GM18507 (cell line): ENCODE results near the gene OR5AU1.
A peak's percentile ranks its signal among the peaks of the same experiment; 100 is the strongest.

Experiments
- DNase-seq: peaks from one replicate; pipeline ENCODE4 v3.0.0; 2011; ENCODE audit warnings: low read depth; ENCODE audit not compliant: insufficient read length; ENCODE audit errors: extremely low spot score
- FAIRE-seq: peaks from 2 replicates; lab custom pipeline; 2011; peaks lifted over from hg19 to GRCh38; lab: Jason Lieb, UNC

The OR5AU1 gene

DNA sequence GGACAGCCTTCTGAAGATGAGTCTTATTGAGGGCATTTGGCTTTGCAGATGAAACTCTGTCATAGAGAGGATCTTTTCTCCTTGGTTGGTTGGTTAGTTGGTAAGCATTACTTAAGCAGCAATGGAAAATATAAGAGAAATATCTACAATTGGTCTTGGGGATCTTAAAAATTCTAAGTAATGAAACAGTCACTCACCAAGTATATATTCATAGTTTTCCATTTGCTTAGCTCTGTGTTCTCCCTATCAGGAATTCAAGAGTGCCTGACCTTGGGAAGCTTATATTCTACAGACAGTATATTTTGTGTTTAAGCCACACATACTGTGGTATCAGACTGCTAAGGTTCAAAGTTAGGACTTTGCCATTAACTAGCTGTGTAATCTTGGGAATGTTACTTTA lies at the start of gene OR5AU1:
Gene OR5AU1, minus strand, starts transcription at position 101 of the 400 bp plus-strand sequence. CDS start 191 bp downstream, outside the sequence.
- no peak for FAIRE-seq
- no peak for DNase-seq

DNA sequence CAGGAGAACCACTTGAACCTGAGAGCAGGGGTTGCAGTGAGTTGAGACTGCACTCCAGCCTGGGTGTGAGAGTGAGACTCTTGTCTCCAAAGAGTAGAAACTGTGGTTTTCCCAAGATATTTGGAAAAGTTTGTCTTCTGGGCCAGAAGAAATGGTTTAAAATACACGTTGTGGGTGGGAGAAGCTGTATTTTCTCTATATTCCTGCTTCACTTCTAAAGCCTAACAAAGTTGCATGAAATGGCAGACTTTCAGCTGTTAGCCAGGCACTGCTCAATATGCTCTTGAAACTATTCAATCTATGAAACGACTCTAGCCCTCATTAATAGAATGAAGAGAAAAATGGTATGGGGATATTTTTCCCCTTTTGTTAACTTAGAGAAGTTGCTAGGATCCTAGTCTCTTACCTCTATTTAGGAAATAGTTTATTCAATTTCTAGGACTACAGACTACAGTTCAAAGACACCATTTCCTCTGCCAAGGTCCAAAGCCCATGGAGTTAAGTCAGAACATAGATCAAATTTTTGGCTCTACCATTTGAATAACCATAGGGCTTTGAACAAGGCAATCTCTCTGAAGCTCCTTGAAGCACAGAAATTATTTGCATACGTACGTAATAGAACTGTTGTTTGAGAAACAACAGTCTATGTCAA lies 49.3 kb upstream of the OR5AU1 start:
- DNase-seq = no peak
- FAIRE-seq = no peak

DNA sequence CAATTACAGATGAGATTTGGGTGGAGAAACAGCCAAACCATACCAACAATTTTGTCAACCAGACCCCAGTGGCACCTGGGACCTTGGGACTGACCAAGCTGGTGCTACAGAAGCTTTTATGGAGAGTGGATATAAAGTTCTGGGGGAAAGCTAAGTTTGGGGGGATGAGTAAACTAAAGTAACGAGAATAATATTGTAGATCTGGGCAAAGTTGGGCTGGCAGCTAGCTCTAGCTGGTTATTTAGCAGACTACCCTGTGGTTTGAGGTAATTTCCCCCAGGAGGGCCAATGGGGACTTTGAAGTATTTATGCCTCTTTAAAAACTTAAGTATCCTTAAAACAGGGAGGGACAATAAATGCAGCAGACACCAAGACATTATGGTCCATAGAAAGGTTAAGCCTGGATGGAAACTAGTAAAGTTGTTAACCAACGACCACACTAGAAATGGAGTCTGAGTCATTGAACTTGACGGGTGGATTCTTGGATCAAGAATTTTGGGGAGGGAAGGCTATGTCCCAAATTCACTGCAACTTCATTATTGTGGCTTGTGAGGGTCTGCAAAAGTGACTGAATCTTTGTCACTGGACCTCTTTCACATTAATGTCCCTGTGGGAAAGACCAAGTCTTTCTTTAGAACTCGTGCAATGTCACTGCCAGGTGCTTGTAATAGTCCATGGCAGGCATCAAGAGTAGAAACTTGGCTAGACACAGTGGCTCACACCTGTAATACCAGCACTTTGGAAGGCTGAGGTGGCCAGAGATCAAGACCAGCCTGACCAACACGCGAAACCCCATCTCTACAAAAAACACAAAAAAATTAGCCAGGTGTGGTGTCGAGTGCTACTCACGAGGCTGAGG lies 48.5 kb upstream of the OR5AU1 start:
- DNase-seq (no peak), FAIRE-seq (no peak)

DNA sequence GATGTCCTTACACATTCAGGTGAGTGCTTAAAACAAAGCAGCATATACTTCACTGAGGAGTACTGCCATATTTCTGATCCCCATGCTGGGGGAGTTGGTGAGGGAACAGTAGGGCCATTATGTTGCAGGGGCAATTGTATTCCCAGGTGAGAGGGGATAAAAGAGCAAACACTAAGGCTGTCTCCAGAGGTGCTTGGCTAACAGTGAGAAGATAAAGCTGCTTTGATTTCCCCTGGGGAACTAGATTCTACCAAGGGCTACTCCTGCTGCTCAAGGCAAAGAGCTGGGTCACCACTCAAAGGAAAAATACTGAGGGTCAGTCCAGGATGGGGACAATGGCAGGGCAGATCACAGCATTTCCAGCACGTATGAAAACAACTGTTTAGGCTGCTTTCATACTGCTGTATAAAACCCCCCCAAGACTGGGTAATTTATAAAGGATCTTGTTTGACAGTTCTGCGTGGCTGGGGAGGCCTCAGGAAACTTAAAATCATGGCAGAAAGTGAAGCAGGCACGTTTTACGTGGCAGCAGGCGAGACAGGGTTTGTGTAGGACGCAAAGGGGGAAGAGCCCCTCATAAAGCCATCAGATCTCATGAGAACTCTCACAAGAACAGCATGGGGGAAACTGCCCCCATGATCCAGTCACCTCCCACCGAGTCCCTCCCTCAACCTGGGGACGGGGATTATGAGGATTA lies 47.8 kb upstream of the OR5AU1 start:
- DNase-seq (no peak), FAIRE-seq (no peak)

DNA sequence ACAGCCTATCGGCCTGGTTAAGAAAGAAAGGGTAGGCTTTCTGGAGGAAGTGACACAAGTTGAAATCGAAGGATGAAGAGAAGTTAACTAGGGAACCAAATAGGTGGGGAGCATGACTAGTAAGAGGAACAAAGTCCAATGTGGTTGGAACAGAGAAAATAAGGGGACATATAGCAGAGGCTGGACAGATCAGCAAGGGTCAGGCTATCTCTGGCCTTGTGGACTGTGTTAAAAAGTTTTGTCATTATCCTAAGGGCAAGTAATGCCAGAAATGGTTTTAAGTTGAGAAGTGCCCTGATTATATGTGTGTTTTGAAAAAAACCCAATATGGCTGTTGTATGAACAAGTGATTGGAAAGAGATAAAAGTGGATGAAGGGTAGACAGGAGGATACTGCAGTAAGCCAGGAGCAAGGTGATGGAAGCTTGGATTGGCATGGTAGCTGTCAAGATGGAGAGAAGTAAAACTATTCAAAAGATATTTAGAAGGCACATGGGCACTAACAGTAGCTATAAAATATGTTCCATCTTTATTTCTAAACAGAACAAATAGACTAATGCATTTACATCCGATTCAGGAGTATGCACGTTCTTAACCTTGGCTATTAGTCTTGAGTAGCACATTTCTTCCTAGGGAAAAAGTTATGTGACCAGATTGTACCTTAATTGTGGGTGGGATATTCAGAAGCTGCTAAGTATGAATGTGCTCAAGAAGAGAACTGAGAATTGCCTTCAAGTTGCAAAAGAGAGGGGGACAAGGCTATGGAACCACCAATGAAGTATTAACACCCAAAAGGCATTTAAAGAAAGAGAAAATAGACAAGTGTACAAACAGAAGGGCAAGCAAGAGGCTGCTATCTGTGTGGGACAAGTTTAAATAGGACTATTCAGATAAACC lies 46.8 kb upstream of the OR5AU1 start:
- DNase-seq = no peak
- no peak for FAIRE-seq

DNA sequence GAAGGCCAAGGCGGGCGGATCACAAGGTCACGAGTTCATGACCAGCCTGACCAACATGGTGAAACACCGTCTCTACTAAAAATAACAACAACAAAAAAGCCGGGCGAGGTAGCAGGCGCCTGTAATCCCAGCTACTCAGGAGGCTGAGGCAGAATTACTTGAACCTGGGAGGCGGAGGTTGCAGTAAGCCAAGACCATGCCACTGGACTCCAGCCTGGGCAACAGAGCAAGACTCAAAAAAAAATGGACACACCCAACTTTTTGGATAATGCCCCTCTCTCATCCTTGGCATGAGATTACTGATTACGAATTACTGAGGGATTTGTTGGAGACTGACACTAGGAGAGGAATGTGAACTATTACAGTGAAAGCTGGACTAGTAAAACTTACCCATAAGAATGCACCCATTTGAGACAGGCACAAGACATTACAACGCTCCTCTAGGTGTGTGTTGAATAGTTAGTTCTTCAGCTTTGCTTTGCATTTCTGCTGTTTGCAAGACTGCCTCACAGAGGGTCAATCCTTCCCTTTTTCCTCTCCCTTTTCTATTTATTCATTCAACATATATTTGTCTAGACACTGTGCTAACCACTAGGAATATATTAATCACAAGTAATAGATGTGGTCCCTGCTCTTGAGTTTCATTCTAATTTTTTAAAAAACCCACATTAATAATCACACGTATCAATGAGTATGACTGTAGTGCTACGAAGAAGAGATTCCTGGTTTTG lies 46.0 kb upstream of the OR5AU1 start:
- no peak for DNase-seq
- FAIRE-seq = peak; percentile 21

DNA sequence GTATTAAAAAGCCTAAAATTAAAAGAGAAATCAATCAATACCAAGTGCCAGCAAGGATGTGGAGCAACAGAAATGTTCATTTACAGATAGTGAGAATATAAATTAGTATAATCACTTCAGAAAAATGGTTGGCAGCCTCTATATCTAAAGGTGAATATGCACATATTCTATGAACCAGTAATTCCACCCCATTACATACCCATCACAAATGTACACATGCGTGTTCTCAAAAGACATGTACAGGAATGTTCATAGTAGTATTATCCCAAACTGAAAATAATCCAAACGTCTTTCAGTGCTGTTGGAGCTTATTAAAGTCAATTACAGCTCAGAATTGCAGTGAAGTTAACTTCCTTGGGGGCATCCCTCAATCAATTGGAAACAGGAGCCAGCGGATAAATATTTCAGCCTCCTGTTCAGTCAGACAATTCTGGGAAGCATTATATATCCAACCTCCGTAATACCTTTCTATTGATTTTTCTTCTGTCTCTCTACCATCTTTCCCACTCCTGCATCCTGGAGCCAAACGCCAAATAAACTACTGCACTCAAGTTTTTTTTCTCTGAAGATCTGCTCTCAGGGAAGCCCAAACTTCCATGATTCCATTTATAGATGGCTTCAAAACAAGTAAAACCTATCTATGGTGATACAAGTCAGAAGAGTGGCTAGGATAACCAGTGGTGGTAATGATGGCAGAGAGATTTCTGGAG lies 45.0 kb upstream of the OR5AU1 start:
- DNase-seq (no peak), FAIRE-seq (no peak)

DNA sequence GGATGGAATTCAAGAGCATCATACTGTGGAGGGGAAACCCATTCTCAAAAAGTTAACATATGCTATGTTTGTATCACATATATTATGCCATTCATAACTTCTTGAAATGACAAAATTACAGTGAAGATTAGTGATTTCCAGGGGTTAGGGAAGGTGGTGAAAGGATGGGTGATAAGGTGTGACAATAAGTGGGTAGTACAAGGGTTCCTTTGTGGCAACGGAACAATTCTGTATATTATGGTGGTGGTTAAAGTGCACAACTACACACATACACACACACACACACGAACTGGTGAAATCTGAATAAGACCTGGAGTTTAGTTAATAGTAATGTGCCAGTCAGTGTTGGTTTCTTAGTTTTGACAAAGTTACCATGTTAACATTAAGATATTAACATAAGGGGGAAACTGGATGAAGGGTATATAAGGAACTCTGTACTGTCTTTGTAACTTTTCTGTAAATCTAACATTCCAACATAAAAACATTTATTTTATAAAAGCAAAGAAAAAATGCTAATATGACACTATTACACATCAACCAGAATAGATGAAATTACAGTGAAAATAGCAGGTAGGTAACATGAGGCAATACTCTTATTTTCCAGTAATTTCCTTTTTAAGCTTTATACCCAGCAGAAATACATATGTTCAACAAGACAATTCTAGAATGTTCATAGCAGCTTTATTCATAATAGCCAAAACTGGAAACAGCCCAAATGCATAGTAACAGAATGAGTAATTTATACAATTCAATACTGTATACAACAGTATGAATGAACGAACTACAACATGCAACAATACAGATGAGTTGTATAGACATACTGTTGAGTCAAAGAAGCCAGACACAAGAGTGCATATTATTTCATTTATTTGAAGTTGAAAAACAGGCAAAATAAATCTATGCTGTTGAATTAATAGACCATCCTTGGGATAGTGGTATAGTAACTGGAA lies 44.0 kb upstream of the OR5AU1 start:
- FAIRE-seq = no peak
- DNase-seq = no peak

DNA sequence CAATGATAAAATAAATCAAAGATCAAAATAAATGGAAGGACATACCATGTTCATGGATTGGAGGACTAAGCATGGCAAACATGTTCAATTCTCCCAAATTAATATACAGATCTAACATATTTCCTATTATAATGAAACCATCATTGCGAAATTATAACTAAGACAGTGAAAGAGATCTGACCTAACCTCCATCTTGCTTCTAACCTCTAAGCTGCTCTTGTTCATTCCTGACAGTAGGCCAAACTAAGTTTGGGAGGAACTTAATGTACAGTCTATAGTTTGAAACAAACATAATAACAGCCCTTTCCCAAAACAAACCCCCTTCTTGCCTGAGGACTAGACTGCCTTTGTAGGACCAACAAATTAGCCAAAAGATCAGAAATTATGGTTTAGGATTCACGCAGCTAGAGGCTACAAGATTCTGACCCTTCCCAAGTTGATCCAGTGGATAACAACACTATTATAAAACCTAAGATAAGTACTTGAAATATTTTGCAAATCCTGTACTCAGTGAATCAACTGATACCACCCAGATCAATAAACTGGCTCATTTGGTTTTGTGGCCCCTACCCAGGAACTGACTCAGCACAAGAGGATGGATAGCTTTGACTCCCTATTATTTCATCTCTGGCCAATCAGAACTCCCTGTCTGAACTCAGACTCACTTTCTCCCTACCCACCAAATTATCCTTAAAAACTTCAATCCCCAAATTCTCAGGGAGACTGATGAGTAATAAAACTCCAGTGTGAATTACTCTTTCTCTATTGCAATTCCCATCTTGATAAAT lies 41.7 kb upstream of the OR5AU1 start:
- FAIRE-seq (no peak), DNase-seq (no peak)

DNA sequence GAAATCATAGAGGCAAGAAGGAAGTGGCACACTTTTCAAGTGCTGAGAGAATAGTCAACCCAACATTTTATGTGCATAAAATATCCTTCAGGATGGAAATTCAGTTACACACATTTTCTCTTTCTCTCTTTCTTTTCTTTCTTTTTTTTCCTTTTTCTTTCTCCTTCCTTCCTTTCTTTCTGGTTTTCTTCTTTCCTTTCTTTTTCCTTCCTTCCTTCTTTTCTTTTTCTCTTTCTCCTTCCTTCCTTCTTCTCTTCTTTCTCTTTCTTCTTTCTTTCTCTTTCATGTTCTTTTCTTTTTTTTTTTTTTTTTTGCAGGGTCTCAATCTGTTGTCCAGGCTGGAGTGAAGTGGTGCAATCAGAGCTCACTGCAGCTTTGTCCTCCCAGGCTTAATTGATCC lies 38.7 kb upstream of the OR5AU1 start:
- no peak for DNase-seq
- FAIRE-seq = no peak

DNA sequence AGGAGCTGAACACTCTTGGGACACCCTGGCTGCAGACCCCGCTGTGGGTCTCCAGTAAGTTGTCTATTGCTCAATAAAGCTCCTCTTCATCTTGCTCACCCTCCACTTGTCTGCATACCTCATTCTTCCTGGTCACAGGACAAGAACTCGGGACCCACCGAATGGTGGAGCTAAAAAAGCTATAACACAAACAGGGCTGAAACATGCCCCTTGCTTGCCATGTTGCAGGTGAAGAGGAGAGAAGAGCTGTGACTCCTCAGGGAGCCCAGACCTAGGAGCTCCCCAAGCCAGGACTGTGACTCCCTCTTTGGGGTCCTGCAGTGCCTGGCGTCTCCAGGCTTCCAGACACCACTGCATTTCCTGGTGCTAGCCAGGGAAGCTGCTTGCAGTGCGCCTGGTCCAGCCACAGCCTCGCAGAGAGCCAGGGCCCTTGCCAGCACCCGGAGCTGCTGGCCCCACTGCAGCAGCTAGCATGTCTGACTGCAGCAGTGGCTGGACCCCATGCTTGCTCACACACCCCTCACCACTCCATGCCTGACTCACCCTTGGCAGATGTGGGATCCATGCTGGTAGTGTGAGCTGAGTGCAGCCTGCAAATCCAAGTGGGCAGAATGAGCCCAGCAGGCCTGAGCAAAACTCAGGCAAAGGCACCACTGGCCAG lies 37.1 kb upstream of the OR5AU1 start:
- DNase-seq (no peak), FAIRE-seq (no peak)

DNA sequence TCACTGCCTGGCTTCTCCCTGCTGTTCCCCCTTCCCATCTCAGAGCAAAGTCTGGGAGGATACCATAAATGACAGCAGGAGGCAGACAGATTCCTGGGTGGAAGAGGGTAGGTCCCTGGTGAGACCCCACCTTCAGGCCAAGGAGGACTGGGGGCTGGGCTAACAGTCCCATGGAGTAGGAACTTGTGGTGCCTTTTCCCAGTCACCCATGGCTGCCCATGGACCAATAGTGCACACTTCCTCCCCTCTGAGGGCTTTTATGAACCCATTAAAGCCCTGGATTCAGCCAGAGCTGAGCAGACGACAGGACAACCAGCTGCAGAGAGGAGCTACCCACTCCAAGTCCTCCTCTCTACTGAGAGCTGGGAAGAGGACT lies 36.6 kb upstream of the OR5AU1 start:
- FAIRE-seq (no peak), DNase-seq (no peak)

DNA sequence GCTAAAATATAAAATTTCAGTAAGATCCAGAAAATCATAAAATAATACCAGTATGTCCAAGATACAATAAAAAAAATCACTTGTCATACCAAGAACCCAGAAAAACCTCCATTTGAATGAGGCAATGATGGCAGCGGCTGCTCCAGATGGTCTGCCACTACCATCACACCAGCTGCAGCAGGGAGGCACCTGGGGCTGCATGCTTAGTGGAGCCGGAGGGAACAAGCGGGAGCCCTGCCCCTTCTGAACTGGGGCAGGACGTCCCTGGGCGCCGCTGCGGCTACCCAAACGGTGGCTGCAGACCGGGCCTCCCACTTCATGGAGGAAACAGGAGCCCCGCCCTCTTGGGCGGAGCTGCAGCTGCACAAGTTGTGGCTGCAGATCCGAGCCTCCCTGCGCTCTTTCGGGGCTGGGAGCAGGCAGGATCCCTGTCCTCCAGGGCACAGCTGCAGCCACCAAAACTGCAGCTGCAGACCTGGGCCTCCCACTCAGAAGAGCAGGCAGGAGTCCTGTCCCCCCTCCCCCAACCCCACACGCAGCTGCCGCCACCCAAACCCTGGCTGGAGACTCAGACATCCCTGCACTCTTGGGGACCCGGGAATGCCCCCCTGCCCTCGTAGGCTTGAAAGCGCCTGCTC lies 36.1 kb upstream of the OR5AU1 start:
- DNase-seq (peak; percentile 29), FAIRE-seq (peak; percentile 76)

DNA sequence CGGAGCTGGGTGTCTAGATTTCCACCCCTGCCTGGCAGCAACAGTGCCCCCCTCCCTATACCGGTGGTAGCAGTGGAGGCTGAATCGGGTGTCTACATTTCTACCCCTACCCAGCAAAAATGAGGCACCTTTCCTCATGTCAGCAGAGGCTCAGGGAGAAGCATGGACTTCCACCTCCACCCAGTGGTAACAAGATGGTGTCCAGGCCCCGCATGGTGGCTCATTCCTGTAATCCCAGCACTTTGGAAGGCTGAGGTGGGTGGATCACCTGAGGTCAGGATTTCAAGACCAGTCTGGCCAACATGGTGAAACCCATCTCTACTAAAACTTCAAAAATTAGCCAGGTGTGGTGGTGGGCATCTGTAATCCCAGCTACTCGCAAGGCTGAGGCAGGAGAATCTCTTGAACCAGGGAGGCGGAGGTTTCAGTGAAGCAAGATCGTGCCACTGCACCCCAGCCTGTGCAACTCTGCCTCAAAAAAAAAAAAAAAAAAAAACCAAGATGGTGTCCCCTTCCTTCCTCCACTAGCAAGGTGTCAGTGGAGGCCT lies 35.5 kb upstream of the OR5AU1 start:
- FAIRE-seq (no peak), DNase-seq (no peak)

DNA sequence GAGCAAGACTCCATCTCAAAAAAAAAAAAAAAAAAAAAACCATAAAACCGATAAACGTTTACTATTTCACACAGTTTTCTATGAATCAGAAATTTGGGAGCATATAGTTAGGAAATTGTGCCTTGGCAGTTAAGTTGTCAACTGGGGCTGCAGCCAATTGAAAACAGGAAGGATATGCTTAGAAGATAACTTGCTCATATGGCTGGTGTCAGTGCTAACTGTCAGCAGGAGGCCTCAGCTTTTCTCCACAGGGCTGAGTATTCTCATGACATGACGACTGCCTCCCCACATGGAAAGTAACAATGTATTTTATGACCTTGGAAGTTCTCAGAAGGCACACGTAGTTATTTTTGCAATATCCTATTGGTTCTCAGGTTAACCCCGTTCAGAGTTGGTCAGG lies 29.6 kb upstream of the OR5AU1 start:
- DNase-seq = no peak
- no peak for FAIRE-seq
